Measurements from ENCODE around the gene MRPL14.
A peak's percentile ranks its signal among the peaks of the same experiment; 100 is the strongest.

MRPL14 gene

DNA sequence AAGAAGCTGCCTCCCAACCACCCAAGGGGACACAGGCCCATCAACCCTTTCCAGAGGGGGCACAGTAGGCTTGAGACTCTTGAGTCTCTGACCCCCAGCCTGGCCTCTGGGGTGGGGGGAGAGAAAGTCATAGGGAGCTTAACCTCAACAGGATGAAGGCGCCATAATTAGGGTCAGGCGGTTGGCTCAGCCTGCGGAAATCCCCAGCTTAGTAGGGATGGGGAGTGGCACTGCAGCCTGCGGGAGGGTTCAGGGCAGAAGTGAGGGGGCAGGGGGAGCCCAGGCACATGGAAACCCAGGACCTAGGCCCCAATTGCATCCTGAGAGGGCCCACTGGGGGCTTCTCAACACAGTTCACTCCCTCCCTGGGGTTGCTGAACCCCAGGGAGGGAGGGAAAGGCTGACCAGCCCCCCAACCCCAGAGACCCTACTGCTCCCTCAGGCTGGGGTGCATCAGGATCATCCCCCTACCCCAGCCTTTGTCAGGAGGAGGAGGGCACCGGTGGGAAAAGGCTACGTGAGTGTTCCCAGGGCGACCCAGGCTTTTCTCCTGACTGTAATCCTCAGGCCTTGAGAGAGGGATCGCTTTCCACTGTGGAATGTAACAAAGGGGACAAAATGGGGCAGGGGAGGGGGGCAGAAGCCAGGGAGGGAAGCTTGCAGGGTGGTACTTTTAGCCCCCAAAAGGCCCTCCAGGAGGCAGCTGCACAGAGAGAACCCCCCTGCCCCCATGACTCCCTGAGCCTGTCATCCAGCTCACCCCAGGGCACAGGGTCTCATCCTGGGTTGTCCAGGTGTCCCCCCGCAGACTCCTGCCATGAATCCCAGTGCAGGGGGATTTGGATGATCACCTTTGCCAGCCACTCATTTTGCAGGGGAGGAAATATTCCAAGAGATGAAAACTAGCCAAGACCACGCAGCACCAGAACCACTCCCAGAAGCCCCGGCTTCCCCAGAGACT is 46.4 kb downstream of the MRPL14 start:
- no peak for DNase-seq (ENCODE audit: low read depth, low spot score)

DNA sequence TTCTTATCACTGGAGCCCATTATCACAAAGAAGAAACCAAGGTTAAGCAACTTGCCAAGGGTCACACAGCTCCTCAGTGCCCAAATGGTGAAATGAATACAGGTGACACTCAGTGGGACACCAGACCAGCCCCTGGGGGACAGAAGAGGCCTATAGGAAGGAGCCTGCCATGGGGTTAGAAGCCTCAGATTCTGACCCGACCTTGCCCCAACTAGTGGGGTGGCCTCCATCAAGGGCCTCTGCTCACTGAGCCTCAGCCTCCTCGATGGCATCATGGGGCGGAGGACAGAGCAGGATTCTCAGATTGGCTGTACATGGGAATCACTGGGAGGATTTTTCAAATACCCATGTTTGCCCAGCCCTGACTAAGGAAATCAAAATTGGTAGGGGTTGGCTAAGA is 47.6 kb downstream of the MRPL14 start:
- DNase-seq (ENCODE audit: low read depth, low spot score): no peak

DNA sequence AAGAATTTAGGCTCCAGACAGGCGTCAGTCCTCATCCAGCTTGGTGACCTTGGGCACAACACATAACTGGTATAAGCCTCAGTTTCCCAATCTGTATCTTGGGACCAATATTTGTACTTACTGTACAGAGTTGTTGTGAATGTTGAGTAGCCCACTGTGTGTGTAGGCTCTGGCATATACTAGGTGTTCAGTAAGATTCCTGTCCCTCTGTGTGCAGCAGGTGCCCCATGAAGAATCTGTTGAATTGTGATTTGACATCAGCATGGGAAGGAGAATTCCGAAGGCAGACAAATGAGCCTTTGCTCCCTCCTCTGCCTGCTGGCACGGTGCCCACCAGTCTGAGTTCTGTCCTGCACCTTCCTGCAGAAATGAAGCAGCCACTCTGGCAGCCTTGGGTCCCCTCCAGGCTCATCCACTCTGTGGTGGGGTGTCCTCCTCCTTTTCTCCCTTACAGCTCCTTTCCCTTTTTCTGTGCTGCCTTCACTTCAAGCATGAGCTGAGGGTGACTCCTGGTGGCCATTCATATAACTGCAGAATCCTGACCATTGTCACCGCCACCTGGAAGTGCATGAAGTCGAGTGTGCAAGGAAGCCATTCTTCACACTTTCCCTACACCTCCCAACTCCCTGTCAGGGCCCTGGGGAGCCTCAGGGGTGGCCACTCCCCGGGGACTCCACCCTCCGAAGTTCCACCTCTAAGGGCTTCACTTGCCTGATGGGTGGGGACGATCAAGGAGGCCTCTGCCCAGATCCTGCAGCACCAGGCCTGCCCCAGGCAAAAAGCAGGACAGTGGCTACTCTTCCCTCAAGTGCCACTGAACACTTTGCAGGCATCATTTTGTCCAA is 48.2 kb downstream of the MRPL14 start:
- no peak for DNase-seq (ENCODE audit: low read depth, low spot score)

DNA sequence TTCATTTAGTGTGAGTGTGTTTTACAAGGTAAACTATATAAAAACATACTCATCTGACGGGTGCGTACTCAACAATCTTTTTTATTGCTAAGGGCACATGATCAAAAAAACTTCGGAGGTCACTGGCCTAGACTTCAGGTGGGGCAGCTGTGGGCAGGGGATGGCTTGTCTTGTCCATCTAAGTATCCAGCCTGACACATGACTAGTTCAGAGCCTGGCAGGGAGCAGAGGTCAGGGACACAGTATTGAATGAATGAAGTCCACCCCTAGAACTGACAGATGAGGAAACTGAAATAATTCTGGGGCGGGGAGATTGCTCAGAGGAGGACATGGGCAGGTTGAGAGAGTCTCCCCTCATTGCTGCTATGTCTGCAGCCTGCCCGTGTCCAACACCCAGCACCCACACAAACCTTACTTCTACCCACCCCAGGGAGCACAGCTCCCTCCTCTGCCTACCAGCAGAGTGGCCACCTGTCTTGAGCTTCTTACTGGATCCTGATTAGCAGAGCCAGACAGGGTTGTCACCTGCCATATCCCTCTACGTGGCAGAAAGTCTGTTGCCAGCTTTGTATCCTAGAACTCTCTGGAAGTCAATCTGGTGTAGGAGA is 48.9 kb downstream of the MRPL14 start:
- DNase-seq (ENCODE audit: low read depth, low spot score): no peak

- no peak for DNase-seq (ENCODE audit: low read depth, low spot score)
Observed at GRCh38 chr6:44077214-44077946, 49.9 kb downstream of the MRPL14 start.

GRCh38 chr6:44076356-44077213 is 50.7 kb downstream of the MRPL14 start:
- DNase-seq (ENCODE audit: low read depth, low spot score): no peak

GRCh38 chr6:44075647-44076355 is 51.5 kb downstream of the MRPL14 start:
- DNase-seq (ENCODE audit: low read depth, low spot score): no peak

- no peak for DNase-seq (ENCODE audit: low read depth, low spot score)
Observed at GRCh38 chr6:44074813-44075646, 52.2 kb downstream of the MRPL14 start.

- DNase-seq (ENCODE audit: low read depth, low spot score): no peak
Observed at GRCh38 chr6:44074439-44074812, 52.8 kb downstream of the MRPL14 start.

DNA sequence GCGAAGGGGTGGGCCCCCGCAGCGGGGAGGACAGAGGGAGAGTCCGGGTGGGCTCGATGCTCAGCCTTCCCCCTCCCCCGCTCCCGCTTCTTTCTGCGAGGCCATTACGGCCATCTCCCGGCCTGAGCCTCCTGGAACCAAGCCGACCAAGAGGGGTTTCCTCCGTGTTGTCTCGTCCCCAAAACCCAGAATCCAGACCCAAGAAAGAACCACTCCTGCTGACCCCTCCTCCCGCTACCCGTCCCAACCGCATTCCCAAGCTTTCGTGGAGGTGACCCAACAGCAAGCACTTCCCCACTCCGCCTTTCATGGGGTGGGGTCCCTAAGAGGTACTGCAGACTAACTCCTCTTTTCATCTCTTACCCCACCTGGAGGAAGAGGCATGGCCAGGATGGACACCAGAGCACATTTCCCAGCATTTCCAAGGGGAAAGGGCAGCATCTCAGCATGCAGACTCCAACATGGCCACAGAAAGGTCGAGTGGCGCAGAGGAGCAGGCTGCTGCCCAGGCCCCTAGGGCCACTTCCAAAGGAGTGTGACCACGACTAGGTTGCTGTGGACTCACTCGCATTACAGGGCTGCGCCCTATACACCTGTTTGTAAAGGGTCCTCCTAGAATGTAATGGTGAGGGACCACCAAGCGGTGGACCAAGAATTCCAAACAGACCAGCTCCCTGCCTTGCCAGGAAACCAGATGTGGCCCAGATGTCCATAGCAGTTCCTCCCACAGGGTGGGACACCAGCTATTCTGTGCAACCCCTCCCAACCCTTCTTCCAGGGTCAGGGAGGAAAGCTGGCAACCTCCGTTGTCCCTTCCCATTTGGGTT is 53.4 kb downstream of the MRPL14 start:
- DNase-seq (ENCODE audit: low read depth, low spot score): no peak

DNA sequence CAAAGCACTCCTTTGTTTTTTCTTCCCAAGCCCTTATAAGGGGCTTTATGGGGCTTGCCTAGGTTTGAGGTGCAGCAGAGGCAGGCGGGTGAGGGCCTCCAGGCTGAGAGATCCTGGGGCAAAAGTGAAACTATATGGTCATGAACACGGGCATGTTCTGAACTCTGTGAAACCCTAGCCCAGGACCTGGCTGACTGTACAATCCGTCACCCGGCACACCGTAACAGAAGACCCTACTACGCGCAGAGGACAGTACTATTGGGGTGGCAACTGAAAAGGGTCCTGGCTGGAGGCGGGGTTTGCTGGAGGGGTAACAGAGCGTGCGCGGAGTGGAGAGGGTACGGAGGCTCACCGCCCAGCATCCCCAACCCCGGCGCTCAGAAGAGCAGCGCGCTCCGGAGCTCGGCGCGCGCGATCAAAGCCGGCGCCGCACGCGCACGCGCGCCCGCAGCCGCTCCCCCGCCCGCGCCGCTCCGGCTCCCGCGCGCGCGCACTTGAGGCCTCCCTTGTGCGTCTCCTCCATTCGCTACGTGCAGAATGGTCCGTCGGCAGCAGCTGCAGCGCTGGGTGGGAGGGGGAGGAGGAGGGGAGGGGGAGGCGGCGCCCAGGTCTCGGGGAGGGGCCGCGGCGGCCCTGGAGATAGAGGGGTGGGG is 54.2 kb downstream of the MRPL14 start:
- DNase-seq (ENCODE audit: low read depth, low spot score): no peak

DNA sequence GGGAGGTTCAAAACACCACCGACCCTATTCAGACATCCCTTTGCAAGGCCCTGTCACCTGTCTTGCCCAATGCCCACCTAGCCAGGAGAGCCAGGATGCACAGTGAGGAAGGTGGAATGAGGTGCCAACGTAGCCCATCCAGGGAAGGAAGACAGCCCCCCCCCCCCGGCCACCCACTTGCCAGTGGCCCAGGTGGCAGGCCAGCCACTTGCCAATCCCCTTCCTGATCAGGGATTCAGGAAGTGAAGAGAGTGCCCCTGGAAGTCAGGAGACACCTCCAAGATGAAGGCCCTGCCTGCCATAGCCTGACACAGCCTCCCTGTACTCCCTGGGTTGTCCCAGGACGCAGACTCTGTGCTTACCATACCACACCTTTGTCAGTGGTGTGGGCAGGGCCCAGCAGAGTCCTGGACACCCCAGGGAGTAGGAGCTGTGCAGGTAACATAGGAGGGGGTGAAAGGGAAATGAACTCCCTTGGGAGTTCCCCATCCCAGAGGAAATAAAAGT is 54.7 kb downstream of the MRPL14 start:
- DNase-seq (ENCODE audit: low read depth, low spot score): no peak

GRCh38 chr6:44071670-44072451 is 55.4 kb downstream of the MRPL14 start:
- DNase-seq (ENCODE audit: low read depth, low spot score): no peak

DNA sequence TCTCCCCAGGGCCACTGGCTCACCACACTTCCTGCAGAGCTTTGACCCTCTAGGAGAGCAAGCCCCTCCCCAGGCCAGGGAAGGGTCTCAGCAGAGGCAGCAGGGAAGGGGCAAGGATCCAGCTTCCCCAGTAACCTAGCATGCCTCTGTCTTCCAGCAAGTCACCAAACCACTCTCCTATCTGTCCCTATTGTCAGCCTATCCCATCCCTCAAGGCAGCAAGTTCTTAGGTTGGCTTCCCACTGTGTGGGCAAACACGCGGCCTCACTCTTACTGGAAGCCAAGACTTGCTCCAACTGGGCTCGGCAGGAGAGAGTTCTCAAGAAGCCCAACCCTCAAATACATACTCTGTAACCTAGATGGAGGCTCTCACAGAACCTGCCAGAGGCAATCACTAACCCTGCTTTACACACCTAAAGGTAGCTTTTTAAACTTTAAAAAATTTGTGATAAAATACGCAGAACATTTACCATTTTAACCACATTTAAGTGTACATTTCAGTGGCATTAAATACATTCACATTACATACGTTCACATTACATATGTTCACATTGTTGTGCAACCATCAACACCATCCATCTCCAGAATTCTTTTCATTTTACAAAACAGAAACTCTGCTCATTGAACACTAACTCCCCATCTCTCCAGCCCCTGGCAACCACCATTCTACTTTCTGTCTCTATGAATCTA is 58.5 kb downstream of the MRPL14 start:
- peak; percentile 87 for DNase-seq (ENCODE audit: low read depth, low spot score)

DNA sequence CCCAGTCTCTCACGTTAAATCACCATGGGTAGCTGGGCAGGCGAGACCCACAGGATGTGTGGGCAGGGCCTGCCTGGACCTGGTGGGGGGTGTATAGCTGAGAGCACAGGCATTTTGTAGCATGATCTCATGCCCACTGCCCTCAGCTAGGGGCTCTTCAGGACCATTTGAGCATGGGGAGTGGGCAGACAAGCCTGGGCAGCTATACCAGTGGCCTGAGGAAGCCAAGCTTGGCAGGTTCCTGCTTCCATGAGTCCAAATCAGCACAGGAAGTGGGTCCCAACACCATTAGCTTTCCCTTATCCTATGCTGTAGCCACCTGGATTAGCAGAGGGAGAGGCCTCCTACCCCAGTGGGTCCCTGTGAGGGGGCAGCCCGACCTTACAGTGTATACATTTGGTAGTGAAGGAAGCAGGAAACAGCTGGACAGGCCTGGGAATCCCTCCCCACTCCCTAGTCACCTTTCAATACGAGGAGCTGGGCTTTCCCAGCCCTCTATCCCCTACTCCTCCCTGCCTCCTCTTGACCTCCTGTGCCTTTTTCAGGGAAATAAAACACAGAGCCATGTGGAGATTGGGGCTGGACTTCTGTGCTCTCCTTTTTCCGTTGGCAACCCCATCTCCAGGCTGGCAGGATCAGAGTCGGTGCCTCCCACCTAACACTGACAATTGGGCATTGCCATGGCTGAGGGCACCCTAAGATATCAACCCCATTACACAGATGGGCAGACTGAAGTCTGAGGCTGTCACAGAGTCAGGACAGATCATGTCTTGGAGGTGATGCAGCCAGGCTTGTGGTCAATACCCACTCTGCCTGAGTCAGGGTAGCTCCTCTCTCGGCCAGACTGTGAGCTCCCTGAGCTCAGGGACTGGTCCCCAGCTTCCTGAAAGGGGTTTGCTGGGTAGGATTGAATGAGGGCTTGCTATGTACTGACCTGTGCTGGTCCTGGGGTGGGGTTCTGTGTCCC is 59.8 kb downstream of the MRPL14 start:
- no peak for DNase-seq (ENCODE audit: low read depth, low spot score)

All from smooth muscle cell of the brain vasculature (primary cell).